HEK293 (cell line): ENCODE measurements around the gene MMADHC.
A peak's percentile ranks its signal among the peaks of the same experiment; 100 is the strongest.

Source experiments
- BCL11A ChIP-seq: fragments of 450-650 bp; formaldehyde crosslinking; IDR thresholded peaks from 2 replicates; pipeline ENCODE4 v1.5.1; 2016; ENCODE audit warnings: low read depth, missing biosample characterization, missing genetic modification characterization
- GFI1B ChIP-seq: fragments of 450-650 bp; formaldehyde crosslinking; IDR thresholded peaks from 2 replicates; pipeline ENCODE4 v1.5.1; 2016; ENCODE audit warnings: missing biosample characterization, missing genetic modification characterization
- GLI2 ChIP-seq: fragments of 450-650 bp; formaldehyde crosslinking; IDR thresholded peaks from 2 replicates; pipeline ENCODE4; 2017; ENCODE audit warnings: missing biosample characterization, missing genetic modification characterization, low read depth, borderline replicate concordance
- INSM2 ChIP-seq: fragments of 450-650 bp; formaldehyde crosslinking; IDR thresholded peaks from 2 replicates; pipeline ENCODE4 v1.5.1; 2016; ENCODE audit warnings: missing biosample characterization, missing genetic modification characterization
- KLF10 ChIP-seq: fragments of 450-650 bp; IDR thresholded peaks from 2 replicates; pipeline ENCODE4 v1.5.1; 2018; ENCODE audit warnings: missing biosample characterization, mild to moderate bottlenecking, missing genetic modification characterization
- KLF17 ChIP-seq: fragments of 450-650 bp; formaldehyde crosslinking; IDR thresholded peaks from 2 replicates; pipeline ENCODE4 v1.5.1; 2016; ENCODE audit warnings: missing biosample characterization, missing genetic modification characterization
- PRDM2 ChIP-seq: fragments of 450-650 bp; formaldehyde crosslinking; IDR thresholded peaks from 2 replicates; pipeline ENCODE4 v1.5.1; 2016; ENCODE audit warnings: missing biosample characterization, missing genetic modification characterization, borderline replicate concordance
- PRDM4 ChIP-seq: fragments of 450-650 bp; formaldehyde crosslinking; IDR thresholded peaks from 2 replicates; pipeline ENCODE4 v1.5.1; 2017; ENCODE audit warnings: missing biosample characterization, missing genetic modification characterization
- SALL2 ChIP-seq: fragments of 450-650 bp; formaldehyde crosslinking; IDR thresholded peaks from 2 replicates; pipeline ENCODE4 v1.5.0; 2017; ENCODE audit warnings: missing biosample characterization, mild to moderate bottlenecking, missing genetic modification characterization, borderline replicate concordance
- WT1 ChIP-seq: fragments of 450-650 bp; formaldehyde crosslinking; IDR thresholded peaks from 2 replicates; pipeline ENCODE4 v1.5.1; 2016; ENCODE audit warnings: missing biosample characterization, missing genetic modification characterization
- ZBTB21 ChIP-seq: fragments of 450-650 bp; formaldehyde crosslinking; IDR thresholded peaks from 2 replicates; pipeline ENCODE4 v1.5.1; 2017; ENCODE audit warnings: missing biosample characterization, missing genetic modification characterization
- ZIC2 ChIP-seq: fragments of 450-650 bp; formaldehyde crosslinking; IDR thresholded peaks from 2 replicates; pipeline ENCODE4 v1.5.1; 2016; ENCODE audit warnings: missing biosample characterization, missing genetic modification characterization
- ZNF114 ChIP-seq: fragments of 450-650 bp; formaldehyde crosslinking; IDR thresholded peaks from 2 replicates; pipeline ENCODE4 v1.5.0; 2017; ENCODE audit warnings: missing biosample characterization, missing genetic modification characterization
- ZNF140 ChIP-seq: fragments of 450-650 bp; formaldehyde crosslinking; IDR thresholded peaks from 2 replicates; pipeline ENCODE4 v1.5.1; 2016; ENCODE audit warnings: missing biosample characterization, missing genetic modification characterization
- ZNF146 ChIP-seq: fragments of 450-650 bp; formaldehyde crosslinking; IDR thresholded peaks from 2 replicates; pipeline ENCODE4 v1.5.1; 2016; ENCODE audit warnings: missing biosample characterization, missing genetic modification characterization
- ZNF169 ChIP-seq: fragments of 450-650 bp; formaldehyde crosslinking; IDR thresholded peaks from 2 replicates; pipeline ENCODE4 v1.5.1; 2016; ENCODE audit warnings: missing biosample characterization, missing genetic modification characterization
- ZNF174 ChIP-seq: fragments of 450-650 bp; formaldehyde crosslinking; IDR thresholded peaks from 2 replicates; pipeline ENCODE4 v1.5.0; 2017; ENCODE audit warnings: missing biosample characterization, mild to moderate bottlenecking, missing genetic modification characterization
- ZNF2 ChIP-seq: fragments of 450-650 bp; formaldehyde crosslinking; IDR thresholded peaks from 2 replicates; pipeline ENCODE4 v1.5.1; 2016; ENCODE audit warnings: missing biosample characterization, missing genetic modification characterization
- ZNF366 ChIP-seq: fragments of 450-650 bp; formaldehyde crosslinking; conservative IDR thresholded peaks from 2 replicates; pipeline ENCODE4 v1.5.1; 2016; ENCODE audit warnings: missing biosample characterization, missing genetic modification characterization
- ZNF416 ChIP-seq: fragments of 450-650 bp; formaldehyde crosslinking; IDR thresholded peaks from 2 replicates; pipeline ENCODE4 v1.5.1; 2016; ENCODE audit warnings: missing biosample characterization, missing genetic modification characterization
- ZNF426 ChIP-seq: fragments of 450-650 bp; formaldehyde crosslinking; IDR thresholded peaks from 2 replicates; pipeline ENCODE4 v1.5.1; 2017; ENCODE audit warnings: missing biosample characterization, missing genetic modification characterization, mild to moderate bottlenecking, inconsistent platforms, moderate library complexity
- ZNF544 ChIP-seq: fragments of 450-650 bp; formaldehyde crosslinking; IDR thresholded peaks from 2 replicates; pipeline ENCODE4 v1.5.0; 2017; ENCODE audit warnings: missing biosample characterization, missing genetic modification characterization
- ZNF623 ChIP-seq: fragments of 450-650 bp; formaldehyde crosslinking; IDR thresholded peaks from 2 replicates; pipeline ENCODE4 v1.5.1; 2016; ENCODE audit warnings: missing biosample characterization, missing genetic modification characterization
- ZNF654 ChIP-seq: fragments of 450-650 bp; formaldehyde crosslinking; IDR thresholded peaks from 2 replicates; pipeline ENCODE4 v1.5.1; 2016; ENCODE audit warnings: low read depth, missing biosample characterization, missing genetic modification characterization
- ZNF664 ChIP-seq: fragments of 450-650 bp; formaldehyde crosslinking; IDR thresholded peaks from 2 replicates; pipeline ENCODE4 v1.5.1; 2016; ENCODE audit warnings: missing biosample characterization, missing genetic modification characterization
- ZNF670 ChIP-seq: fragments of 450-650 bp; formaldehyde crosslinking; IDR thresholded peaks from 2 replicates; pipeline ENCODE4 v1.5.1; 2016; ENCODE audit warnings: missing biosample characterization, missing genetic modification characterization, low read depth
- ZNF677 ChIP-seq: fragments of 450-650 bp; IDR thresholded peaks from 2 replicates; pipeline ENCODE4 v1.5.0; 2018; ENCODE audit warnings: missing biosample characterization, mild to moderate bottlenecking, missing genetic modification characterization, moderate library complexity
- ZSCAN4 ChIP-seq: fragments of 450-650 bp; formaldehyde crosslinking; IDR thresholded peaks from 2 replicates; pipeline ENCODE4 v1.5.1; 2017; ENCODE audit warnings: missing biosample characterization, missing genetic modification characterization

MMADHC gene

GRCh38 chr2:149562324-149562723, 25.3 kb downstream of the MMADHC start (continued):
- no peak for TF ChIP-seq ZNF114 (tag by site-specific recombination)
- TF ChIP-seq PRDM4 (tag by site-specific recombination): 0 out of 2 replicates have a peak, but pooled peaks have one; percentile 36
- TF ChIP-seq ZNF623: no peak
- TF ChIP-seq BCL11A (tag by site-specific recombination): no peak
- TF ChIP-seq ZNF146: no peak
- peak; percentile 72 for TF ChIP-seq WT1 (tag by site-specific recombination)
- no peak for TF ChIP-seq ZIC2 (tag by site-specific recombination)
- no peak for TF ChIP-seq ZNF544
- peak; percentile 54 for TF ChIP-seq KLF10 (tag by site-specific recombination)
- TF ChIP-seq ZNF174: no peak
- peak; percentile 15; the same call in 1 of the 2 replicates for TF ChIP-seq ZNF654 (tag by site-specific recombination)
- peak; percentile 54; the same call in 1 of the 2 replicates for TF ChIP-seq GLI2 (tag by site-specific recombination)
- no peak for TF ChIP-seq ZNF670
- no peak for TF ChIP-seq ZNF416 (tag by site-specific recombination)
- no peak for TF ChIP-seq ZNF664 (tag by site-specific recombination)
- no peak for TF ChIP-seq SALL2
- TF ChIP-seq ZNF169 (tag by site-specific recombination): no peak
- no peak for TF ChIP-seq ZBTB21 (tag by site-specific recombination)
- no peak for TF ChIP-seq KLF17 (tag by site-specific recombination)
- TF ChIP-seq ZNF140: no peak
- TF ChIP-seq ZNF426 (tag by site-specific recombination): no peak
- no peak for TF ChIP-seq PRDM2 (tag by site-specific recombination)
- no peak for TF ChIP-seq ZSCAN4 (tag by site-specific recombination)
- TF ChIP-seq ZNF366: peak; percentile 63
- peak; percentile 92 for TF ChIP-seq INSM2 (tag by site-specific recombination)
- TF ChIP-seq ZNF2 (tag by site-specific recombination): no peak
- TF ChIP-seq GFI1B (tag by site-specific recombination): no peak
- no peak for TF ChIP-seq ZNF677 (tag by site-specific recombination)
